ENCODE results near the gene SMYD4.

DNA sequence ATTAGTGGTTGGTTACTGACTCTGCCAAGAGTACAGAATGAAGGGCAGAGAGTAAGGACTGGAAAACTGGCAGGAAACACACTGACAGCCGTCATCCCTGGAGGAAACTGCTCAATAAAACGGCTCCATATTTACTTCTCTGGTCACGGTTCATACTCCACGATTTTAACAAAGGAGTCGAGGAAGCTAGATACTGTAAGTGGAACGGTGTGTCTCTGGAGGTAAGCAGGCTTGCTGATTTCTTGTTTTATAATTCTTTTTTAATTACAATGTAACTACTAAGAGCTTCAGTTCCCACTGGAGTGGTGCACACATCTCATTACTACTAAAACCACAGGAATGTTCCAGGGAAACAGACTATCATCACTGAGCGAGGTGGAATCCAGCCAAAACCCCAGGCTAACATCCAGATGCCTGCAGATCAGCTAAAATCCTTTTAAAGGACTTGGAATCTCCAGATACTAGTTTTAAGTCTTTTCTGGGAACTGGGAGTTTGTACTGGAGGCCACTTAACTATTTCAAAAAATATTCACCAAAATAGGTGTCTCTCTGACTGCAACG lies 50.1 kb downstream of the SMYD4 start:
- TF ChIP-seq, protein P1, sequence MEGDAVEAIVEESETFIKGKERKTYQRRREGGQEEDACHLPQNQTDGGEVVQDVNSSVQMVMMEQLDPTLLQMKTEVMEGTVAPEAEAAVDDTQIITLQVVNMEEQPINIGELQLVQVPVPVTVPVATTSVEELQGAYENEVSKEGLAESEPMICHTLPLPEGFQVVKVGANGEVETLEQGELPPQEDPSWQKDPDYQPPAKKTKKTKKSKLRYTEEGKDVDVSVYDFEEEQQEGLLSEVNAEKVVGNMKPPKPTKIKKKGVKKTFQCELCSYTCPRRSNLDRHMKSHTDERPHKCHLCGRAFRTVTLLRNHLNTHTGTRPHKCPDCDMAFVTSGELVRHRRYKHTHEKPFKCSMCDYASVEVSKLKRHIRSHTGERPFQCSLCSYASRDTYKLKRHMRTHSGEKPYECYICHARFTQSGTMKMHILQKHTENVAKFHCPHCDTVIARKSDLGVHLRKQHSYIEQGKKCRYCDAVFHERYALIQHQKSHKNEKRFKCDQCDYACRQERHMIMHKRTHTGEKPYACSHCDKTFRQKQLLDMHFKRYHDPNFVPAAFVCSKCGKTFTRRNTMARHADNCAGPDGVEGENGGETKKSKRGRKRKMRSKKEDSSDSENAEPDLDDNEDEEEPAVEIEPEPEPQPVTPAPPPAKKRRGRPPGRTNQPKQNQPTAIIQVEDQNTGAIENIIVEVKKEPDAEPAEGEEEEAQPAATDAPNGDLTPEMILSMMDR (conservative IDR thresholded peaks at IDR 0.05 in 1 of 2, IDR thresholded peaks at IDR 0.05 in 1 of 2; ENCODE audit: low read depth in 1 of 2, low read length in 2 of 2) = no peak
- TF ChIP-seq EZH2 (IDR thresholded peaks at IDR 0.05; ENCODE audit: low read length, missing control alignments) = no peak

Measured in fibroblast of lung (primary cell).